Activated naive CD4-positive, alpha-beta T cell treated with anti-CD3 and anti-CD28 coated beads, Interleukin-2, amount 50 U/mL, for 16 hours (primary cell): ENCODE data around the gene RNF213.

ENCODE experiments used
- DNase-seq: peaks from one replicate; pipeline ENCODE4 v3.0.0-alpha.2; 2020

The RNF213 gene

GRCh38 chr17:80441133-80441578 lies 180.5 kb downstream of the RNF213 start:
- peak; percentile 53 for DNase-seq

DNA sequence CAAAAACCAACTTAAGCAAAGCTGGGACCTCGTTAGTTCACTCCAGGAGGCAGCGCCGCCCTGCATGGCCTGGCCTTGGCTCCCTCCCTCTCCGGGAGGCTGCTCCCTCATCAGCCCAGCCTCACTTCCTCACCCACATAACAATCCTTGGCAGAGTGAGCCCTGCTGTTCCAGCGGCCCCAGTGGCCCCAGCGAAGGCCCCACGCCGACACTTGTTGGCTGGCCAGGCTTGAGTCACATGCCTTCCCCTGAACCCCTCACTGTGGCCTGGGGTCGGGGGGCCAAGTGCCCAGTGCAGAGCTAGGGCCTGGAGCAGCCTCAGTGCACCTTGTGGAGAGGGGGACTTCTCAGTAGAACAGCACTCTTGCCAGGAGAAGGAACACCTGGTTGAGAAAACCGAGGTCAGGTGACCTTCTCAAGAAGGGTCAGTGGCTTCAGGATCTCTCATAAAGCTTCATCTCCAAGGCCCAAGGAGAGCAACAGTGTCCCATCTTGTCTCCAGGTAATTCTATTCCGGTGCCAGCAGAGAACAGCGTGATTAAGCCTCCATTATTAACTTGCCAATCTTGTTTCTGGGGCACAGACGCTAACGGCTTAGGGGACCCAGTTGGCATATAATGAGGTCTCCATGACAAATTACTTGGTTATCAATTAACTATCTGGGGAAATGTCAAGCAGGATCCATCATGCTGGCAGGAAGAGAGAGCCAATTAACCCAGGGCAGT lies 181.1 kb downstream of the RNF213 start:
- no peak for DNase-seq

- no peak for DNase-seq
Observed at GRCh38 chr17:80442323-80442659, 181.6 kb downstream of the RNF213 start.

DNA sequence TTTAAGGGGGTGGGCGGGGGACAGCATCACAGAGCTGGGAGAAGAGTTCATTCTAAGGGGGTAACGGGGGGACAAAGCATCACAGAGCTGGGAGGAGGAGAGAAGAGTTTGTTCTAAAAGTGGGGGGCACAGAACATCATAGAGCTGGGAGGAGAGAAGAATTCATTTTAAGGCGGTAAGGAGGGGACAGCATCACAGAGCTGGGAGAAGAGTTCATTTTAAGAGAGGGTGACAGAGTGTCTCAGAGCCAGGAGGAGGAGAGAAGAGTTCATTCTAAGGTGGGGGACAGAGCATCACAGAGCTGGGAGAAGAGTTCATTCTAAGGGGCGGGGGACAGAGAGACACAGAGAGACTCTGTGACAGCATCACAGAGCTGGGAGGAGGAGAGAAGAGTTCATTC lies 182.1 kb downstream of the RNF213 start:
- DNase-seq = no peak

DNA sequence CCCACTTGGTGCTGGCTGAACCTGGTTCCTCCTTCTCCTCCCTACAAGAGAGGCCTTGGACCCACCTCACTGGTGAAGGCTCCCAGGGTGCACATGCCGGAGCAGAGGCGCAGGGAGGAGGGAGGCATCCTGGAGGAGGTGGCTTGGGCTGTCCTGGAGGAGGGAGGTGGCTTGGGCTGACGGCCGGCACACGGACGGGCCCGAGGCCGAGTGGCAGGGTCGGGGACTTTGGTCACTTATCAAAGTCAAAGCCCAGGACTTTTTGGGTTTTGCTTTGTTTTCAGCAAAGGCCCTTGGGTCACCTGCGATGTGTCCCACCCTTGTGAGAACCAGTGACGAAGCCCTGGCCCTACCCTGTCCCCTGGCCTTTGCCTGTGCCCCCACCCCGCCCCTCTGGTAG lies 182.8 kb downstream of the RNF213 start:
- no peak for DNase-seq

DNA sequence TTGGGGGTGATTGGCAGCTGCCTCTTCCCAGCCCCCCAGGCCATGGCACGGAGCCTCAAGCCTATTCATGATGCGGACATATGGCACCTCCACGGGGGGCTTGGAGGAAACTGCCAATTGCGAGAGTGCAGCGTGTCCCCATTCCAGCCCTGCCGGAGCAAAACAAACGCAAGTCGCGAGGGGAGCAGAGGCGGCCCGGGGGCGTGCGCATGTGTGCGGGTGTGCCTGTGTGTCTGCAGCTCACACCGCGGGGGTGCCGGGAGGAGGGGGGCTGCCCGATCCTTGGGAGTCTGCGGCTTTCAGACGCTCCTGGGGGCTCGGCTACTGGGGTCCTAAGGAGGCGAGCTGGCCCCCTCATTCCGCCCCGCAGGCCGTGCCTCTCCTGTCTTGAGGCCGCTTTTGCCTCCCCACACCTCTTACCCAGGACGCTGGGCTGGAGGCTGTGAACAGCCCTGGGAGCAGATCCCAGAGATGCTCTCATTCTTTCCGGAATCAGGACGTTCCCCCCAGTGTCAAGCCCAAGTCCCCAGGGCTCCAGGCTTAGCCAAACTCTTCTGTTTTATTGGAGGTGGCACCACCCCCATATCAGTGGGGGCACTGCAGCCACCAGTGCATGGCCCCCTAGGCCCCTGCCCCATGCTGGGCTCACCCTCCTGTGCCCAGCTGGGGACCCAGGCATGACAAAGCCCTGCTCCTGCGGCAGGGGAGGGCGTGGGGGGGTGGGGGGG lies 183.4 kb downstream of the RNF213 start:
- DNase-seq = no peak

DNA sequence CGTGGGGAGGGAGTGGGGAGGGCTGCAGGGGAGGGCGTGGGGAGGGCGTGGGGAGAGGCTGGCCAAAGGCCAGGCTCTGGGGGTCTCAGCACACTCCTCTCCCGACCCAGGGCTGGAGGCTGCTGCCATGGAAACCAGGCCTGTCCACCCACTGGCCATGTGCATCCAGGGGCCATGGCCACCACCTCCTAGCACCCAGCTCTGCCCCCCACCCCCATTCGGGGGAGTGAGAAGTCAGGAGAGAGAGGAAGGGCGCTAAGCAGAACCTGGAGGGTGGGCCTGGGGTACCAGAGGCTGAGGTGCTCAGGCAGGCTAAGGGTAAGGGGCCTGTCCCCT lies 184.0 kb downstream of the RNF213 start:
- no peak for DNase-seq

DNA sequence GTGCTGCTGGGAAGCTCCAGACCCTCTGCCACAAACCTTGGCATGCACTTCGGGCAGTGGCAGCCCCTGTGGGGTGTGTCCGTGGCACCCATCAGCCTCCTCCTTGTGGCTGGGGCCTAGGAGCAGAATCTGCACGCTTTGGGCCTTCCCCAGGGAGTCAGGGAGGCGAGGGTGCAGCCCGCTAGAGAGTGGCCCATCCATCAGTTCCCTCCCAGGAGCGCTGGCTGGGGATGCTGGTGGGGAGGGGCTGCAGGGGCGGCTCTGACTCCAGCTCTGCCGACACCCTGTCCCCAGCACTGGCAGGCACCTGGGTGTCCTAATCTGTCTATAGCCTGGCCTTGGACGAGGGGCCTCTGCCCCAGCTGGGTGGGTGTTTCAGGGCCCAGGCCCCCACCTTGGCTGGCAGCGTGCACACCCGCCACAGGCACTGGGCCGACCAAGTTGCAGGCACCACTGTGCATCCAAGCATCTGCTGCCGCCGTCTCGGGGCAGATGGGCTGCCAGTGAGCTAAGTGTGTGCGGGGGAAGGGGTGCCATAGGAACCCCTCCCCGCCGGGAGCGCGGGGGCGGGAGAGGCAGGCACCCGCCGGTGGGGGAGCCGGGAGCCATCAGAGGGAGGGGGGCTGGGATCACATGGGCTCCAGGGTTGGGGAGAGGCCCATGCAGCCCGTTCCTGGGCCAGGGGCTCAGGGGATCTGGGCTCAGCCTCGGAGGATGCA lies 184.5 kb downstream of the RNF213 start:
- DNase-seq = no peak

- DNase-seq = no peak
Observed at GRCh38 chr17:80445726-80446110, 185.1 kb downstream of the RNF213 start.

GRCh38 chr17:80446645-80447405 lies 186.2 kb downstream of the RNF213 start:
- DNase-seq = no peak

DNA sequence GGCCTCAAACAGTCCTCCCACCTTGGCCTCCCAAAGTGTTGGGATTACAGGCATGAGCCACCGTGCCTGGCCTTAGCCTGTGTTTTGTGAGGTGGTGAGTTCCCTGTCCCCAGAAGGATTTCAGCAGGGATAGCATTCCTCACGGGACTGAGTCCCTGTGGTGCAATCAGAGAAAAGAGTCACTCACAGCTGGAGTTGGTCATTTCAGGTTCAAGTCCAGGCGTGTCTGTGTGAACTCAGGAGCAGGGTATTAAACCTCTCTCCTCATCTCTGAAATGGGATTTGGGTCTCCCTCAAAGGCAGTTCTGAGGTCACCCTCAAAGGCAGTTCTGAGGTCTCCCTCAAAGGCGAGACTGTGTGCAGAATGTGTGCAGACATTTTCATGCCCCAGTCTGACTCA lies 187.1 kb downstream of the RNF213 start:
- DNase-seq = no peak
